Endothelial cell of umbilical vein (primary cell): ENCODE measurements around the gene PHACTR2.

ENCODE experiments used
- EZH2 ChIP-seq: IDR thresholded peaks from 2 replicates; pipeline ENCODE4 v1.6.1; 2012; ENCODE audit warnings: borderline replicate concordance, low read depth, mild to moderate bottlenecking, moderate library complexity, low read length, inconsistent platforms; ENCODE audit not compliant: severe bottlenecking
- MYC ChIP-seq: IDR thresholded peaks from one replicate; pipeline ENCODE4 v1.6.1; 2011; ENCODE audit warnings: mild to moderate bottlenecking, low read depth, low read length

DNA sequence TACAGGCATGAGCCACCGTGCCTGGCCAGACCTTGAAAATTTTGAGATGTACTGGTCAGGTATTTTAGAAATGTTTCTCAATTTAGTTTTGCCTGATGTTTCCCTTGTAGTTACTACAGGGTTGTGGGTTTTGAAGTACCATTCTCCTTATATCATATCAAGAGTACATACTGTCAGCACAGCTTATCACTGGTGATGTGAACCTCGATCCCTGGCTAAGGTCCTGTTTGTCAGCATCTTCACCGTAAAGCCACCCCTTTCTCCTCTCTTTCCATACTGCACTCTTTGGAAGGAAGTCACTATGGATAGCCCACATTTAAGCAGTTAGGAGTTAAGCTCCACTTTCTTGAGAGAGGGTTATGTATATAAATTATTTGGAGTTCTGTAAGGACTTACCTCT, 27.8 kb downstream of the PHACTR2 start:
- no peak for TF ChIP-seq MYC
- no peak for TF ChIP-seq EZH2
